Measurements from ENCODE around the gene TMEM119. TPM values are rescaled to one million over a fixed set of nuclear protein-coding genes. Genes with fewer than 3 reads are reported as not detected.

TMEM119 gene
- total RNA-seq, 1 donor from 2014 or later: 0.72 TPM

DNA sequence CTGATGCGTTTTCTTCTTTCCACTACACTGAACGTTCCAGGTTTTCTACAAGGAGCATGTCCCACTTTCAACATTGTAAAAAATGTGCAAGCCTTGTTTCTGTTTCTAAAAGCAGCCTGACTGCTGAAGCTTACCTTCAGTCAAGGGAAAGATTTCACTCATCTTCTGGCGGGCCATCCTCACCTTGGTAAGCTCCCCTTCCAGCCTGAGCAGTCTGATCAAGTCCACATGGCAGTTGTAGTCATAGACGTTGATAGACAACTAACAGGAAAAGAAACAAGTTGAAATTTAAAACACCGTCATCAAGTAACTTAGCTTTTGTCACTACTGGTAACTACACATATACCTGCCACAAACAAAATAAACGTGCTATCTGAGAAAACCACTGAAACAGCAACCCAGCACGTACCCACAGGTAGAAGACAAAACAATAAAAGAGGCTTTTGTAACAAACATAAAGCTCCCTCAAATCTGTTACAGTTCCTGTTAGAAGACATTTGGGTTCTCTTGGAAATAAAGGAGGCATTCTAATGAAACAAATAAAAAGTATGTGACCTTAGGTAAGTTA, 48.8 kb downstream of the TMEM119 start:
- Mint-ChIP-seq H3K27ac (ENCODE audit: unreplicated experiment) (no peak overlapping the region), H3K27me3 (ENCODE audit: low read depth) (no peaks in the 10 kb centered on the region), H3K36me3 (ENCODE audit: low read depth) (peaks cover 4% of the 10 kb centered on the region), H3K9me3 (no peaks in the 10 kb centered on the region), H3K4me3 (no peak overlapping the region), H3K4me1 (peaks cover 10% of the 10 kb centered on the region)
- no peak for TF ChIP-seq CTCF (conservative IDR thresholded peaks at IDR 0.05)
- no peak for DNase-seq (ENCODE audit: low read depth, low spot score)

DNA sequence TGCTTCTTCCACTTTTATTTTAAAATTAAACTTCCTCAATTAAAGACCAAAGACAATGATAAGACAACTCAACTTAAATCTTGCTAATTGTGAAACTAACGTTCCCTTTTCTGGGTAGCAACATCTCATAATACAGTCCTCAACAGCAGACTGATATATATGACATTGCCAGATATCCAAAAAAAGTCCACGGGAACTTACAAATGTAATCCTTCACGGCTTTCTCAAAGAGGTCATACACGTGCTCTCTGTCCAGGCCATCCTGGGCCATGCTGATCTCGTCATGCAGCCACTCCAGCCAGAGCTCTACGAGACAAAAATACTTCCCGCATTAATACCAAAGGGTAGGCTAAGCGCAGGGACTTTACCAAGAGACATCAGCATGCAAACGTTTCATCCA, 50.2 kb downstream of the TMEM119 start:
- H3K36me3 Mint-ChIP-seq (ENCODE audit: low read depth): peaks cover 5% of the 10 kb centered on the region
- TF ChIP-seq CTCF (conservative IDR thresholded peaks at IDR 0.05): no peak
- H3K27me3 Mint-ChIP-seq (ENCODE audit: low read depth): no peaks in the 10 kb centered on the region
- no peak for DNase-seq (ENCODE audit: low read depth, low spot score)
- H3K9me3 Mint-ChIP-seq: no peaks in the 10 kb centered on the region
- no peak overlapping the region for H3K4me3 Mint-ChIP-seq
- H3K4me1 Mint-ChIP-seq: peaks cover 4% of the 10 kb centered on the region
- no peak overlapping the region for H3K27ac Mint-ChIP-seq (ENCODE audit: unreplicated experiment)

DNA sequence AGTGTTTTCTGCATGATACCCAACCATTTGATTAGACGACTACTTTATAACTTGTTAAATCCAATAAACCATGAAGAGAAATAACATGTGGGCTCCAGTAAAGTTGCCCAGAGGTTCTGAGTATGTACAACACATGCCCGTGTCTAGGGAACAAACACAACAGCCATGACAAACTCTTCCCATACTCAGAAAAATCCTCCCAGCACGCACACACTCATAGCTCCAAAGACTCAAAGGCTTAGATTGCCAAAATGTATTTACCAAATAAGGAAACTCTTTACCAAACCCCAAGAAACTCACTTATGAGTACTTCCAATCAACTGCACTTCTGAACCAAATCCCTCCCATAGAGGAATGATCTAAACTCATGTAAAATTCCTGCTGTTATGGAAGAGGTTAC, 54.2 kb downstream of the TMEM119 start:
- DNase-seq (ENCODE audit: low read depth, low spot score): no peak
- Mint-ChIP-seq H3K4me1 (no peaks in the 10 kb centered on the region), H3K27ac (ENCODE audit: unreplicated experiment) (no peak overlapping the region), H3K27me3 (ENCODE audit: low read depth) (no peaks in the 10 kb centered on the region), H3K4me3 (no peak overlapping the region), H3K36me3 (ENCODE audit: low read depth) (peaks cover 7% of the 10 kb centered on the region), H3K9me3 (no peaks in the 10 kb centered on the region)
- no peak for TF ChIP-seq CTCF (conservative IDR thresholded peaks at IDR 0.05)

DNA sequence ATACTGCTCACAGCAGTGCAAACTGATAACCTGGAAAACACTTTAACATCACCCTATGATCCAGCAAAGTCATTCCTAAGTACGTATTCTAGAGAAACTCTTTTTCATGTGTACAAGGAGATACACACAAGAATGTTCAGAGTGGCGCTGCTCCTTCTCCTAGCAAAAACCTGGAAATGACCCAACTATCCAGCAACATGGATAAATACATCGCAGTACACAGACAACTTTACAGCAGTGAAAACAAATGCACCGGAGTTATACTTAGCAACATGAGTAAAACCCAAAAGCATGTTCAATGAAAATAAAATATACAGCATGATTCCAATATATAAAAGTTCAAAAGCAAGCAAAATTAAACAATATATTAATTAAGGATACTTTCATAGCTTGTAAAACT, 55.6 kb downstream of the TMEM119 start:
- Mint-ChIP-seq H3K27me3 (ENCODE audit: low read depth) (no peaks in the 10 kb centered on the region), H3K4me3 (no peak overlapping the region), H3K36me3 (ENCODE audit: low read depth) (peaks cover 4% of the 10 kb centered on the region), H3K4me1 (no peaks in the 10 kb centered on the region), H3K27ac (ENCODE audit: unreplicated experiment) (no peak overlapping the region), H3K9me3 (no peaks in the 10 kb centered on the region)
- no peak for DNase-seq (ENCODE audit: low read depth, low spot score)
- no peak for TF ChIP-seq CTCF (conservative IDR thresholded peaks at IDR 0.05)

Small RNAs within 50 kb of the gene (microRNA-seq; reads per million reads assigned to microRNA genes)
- gene MIR4496: not detected

Other genes starting within 250 kb of the TMEM119 start
- gene FICD, start 82.8 kb downstream of the TMEM119 start, total RNA-seq: 2.9 and 3.4 TPM in 2 replicates
- 87.5 and 89.5 TPM in 2 replicates for gene SART3, start 36.9 kb downstream of the TMEM119 start, total RNA-seq
- 54.4 and 55.5 TPM in 2 replicates for gene ISCU, start 35.5 kb downstream of the TMEM119 start, total RNA-seq
- 0.39 and 0.51 TPM in 2 replicates for gene SELPLG, start 35.8 kb upstream of the TMEM119 start, total RNA-seq
- gene CORO1C, start 133.4 kb upstream of the TMEM119 start, total RNA-seq: 171 and 175 TPM in 2 replicates